RWPE1 (cell line): Measurements from ENCODE around the gene ZCCHC24.
A peak's percentile ranks its signal among the peaks of the same experiment; 100 is the strongest.

ENCODE experiments used
- CTCF ChIA-PET: fragments of 350-600 bp; sonication (Branson Sonifier 250); formaldehyde crosslinking; extraction: SDS; loops from one replicate; lab custom pipeline; 2021; lab: Yijun Ruan, JAX
- POLR2A ChIA-PET: fragments of 400-600 bp; formaldehyde crosslinking; extraction: SDS; loops from one replicate; lab custom pipeline; 2020; ENCODE audit warnings: antibody characterized with exemption; ENCODE audit not compliant: low non-redundant PET; lab: Yijun Ruan, JAX
- DNase-seq: peaks from one replicate; pipeline ENCODE4 v3.0.0; 2012; ENCODE audit warnings: low spot score
- H3K27ac ChIP-seq: fragments of 450-650 bp; 2 replicates; pipeline ENCODE4 v1.5.1; 2017
- CTCF ChIP-seq: fragments of 450-650 bp; conservative IDR thresholded peaks from 2 replicates; pipeline ENCODE4 v1.5.1; 2017; ENCODE audit warnings: low read depth, mild to moderate bottlenecking

Gene ZCCHC24

GRCh38 chr10:79445161-79445976, at the start of gene ZCCHC24:
TSS of gene ZCCHC24 (minus strand) at chr10:79445624. CDS start at chr10:79445440, 184 bp downstream.
- ChIA-PET POLR2A (no interaction called here), CTCF (interaction anchor here (0.6 kb wide), 2 partner anchors 602 to 996 kb away, joined by 3 read pairs; no protein-coding TSS in a partner anchor)
- H3K27ac ChIP-seq, result peak within 1 kb of the TSS; percentile 76
- no peak for TF ChIP-seq CTCF
- peak; percentile 97 for DNase-seq

GRCh38 chr10:79493806-79494205, 48.4 kb upstream of the ZCCHC24 start:
- no peak for DNase-seq
- POLR2A ChIA-PET, result no interaction called here
- no peak for TF ChIP-seq CTCF
- CTCF ChIA-PET, result interaction anchor here (0.6 to 0.7 kb wide), 2 partner anchors 119 to 917 kb away, joined by 3 to 4 read pairs; no protein-coding TSS in a partner anchor
- H3K27ac ChIP-seq, result no peak overlapping the region

- TF ChIP-seq CTCF, result no peak
- DNase-seq, result no peak
- ChIA-PET CTCF (no interaction called here), POLR2A (no interaction called here)
- no peak overlapping the region for H3K27ac ChIP-seq
These were observed 47.4 kb upstream of the ZCCHC24 start for GRCh38 chr10:79492839-79493238.

- POLR2A ChIA-PET, result no interaction called here
- CTCF ChIA-PET, result interaction anchor here (0.6 kb wide), 1 partner anchor 118 kb away, joined by 5 read pairs; no protein-coding TSS in a partner anchor
- no peak overlapping the region for H3K27ac ChIP-seq
- no peak for TF ChIP-seq CTCF
- DNase-seq, result no peak
These were observed 46.8 kb upstream of the ZCCHC24 start for GRCh38 chr10:79492256-79492655.

GRCh38 chr10:79491143-79491835, 45.9 kb upstream of the ZCCHC24 start:
- ChIA-PET CTCF (interaction anchor here (0.7 kb wide), 1 partner anchor 50 kb away, joined by 3 read pairs; no protein-coding TSS in a partner anchor), POLR2A (no interaction called here)
- no peak overlapping the region for H3K27ac ChIP-seq
- no peak for DNase-seq
- no peak for TF ChIP-seq CTCF

- no peak for DNase-seq
- TF ChIP-seq CTCF, result no peak
- H3K27ac ChIP-seq, result no peak overlapping the region
- CTCF ChIA-PET, result interaction anchor here (0.6 to 0.7 kb wide), 2 partner anchors 23 to 49 kb away, joined by 3 read pairs; no protein-coding TSS in a partner anchor
- POLR2A ChIA-PET, result no interaction called here
These were observed 45.1 kb upstream of the ZCCHC24 start for GRCh38 chr10:79490400-79491142.
